T-helper 1 cell (primary cell): Measurements from ENCODE around the gene GBX1.

ENCODE experiments used
- DNase-seq, 5 donors: peaks; one replicate each; pipeline ENCODE4 v3.0.0-alpha.2; 2012 to 2020

The GBX1 gene

DNA sequence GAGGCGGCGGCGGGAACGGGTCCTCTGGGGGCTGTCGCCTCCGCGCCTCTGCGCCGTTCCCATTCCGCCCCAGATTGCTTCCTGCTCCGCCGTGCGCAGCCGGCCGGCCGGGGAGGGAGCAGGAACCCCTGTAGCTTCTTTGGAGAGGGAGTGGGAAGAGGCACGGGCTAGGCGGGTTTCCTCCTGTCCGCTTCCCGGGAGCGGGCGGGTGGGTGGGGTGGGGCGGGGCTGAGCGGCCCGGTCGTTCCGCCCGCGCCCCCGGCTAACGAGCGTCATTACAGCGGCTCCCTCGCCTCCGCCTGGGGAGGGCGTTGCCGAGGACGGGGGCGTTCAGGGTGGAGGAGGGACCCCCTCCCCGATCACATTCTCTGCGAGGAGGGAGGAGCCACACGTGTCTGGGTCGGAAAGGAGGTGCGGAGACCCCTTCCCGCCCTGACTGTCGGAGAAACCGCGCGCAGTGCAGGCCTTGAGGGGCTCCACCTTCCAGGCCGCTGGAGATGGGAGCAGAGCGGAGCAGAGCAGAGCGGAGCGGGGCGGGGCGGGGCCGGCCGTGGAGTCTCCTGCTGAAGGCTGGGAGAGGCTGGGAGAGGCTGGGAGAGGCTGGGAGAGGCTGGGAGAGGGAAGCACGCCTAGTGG lies 41.5 kb downstream of the GBX1 start:
- DNase-seq: no peak

DNA sequence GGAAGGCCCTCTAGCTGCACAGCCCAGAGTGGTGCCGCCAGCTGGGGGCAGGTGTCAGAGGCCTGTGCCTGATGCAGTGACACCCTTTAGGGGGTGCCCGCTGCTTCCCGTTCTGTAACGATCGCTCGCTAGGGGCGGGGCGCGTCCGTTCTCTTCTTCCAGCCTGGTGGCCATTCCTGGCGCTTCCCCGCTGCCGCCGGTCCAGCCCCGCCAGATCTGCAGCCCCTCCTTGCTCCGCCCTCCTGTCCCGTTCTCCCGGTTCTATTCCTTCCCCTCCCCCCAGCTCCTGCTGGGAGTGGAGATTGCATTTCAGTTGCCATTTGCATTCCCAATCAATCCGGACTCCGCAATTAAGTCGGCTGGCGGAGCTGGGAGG lies 42.0 kb downstream of the GBX1 start:
- DNase-seq: no peak

DNA sequence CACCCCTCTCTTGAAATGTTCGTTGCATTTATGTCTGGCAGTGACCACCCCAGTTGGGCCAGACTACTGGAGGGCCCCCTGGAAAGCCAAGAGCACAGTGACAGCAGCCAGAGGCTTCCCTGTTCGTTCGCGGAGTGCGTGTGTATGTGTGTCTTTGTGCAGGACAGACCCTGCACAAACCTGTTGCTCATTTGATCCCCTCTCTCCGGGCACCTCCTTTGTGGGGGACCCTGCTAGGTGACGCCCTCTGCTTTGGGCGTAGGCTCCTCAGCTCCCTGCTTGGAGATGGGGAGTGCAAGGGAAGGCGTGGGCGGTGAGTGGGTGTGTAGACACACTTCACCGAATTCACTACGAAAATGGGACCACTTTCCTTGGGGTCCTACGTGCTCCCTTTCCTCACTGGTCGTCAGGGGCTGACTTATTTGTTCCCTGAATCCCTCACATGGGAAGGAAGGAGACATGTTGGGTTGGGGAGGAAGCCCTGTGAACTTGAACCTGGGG lies 42.5 kb downstream of the GBX1 start:
- no peak for DNase-seq

DNA sequence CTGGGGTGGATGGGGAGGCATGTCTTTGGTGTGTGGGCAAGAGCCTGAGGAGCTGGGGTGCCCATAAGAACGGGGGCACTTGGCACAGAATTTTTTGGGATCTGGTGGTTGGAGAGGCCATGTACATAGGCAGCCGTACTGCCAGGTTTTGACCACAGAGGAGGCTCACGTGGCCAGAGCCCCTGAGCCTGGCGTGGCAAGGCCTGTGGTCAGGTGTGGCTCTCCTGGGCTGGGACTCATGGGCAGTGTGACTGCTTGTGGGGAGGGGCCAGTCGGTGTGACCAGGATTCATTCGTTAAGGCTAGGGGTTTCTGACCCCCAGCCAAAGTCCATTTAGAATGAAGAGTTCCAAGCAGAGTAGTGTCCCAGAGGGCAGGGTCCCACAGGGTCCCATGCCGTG lies 43.0 kb downstream of the GBX1 start:
- no peak for DNase-seq

DNA sequence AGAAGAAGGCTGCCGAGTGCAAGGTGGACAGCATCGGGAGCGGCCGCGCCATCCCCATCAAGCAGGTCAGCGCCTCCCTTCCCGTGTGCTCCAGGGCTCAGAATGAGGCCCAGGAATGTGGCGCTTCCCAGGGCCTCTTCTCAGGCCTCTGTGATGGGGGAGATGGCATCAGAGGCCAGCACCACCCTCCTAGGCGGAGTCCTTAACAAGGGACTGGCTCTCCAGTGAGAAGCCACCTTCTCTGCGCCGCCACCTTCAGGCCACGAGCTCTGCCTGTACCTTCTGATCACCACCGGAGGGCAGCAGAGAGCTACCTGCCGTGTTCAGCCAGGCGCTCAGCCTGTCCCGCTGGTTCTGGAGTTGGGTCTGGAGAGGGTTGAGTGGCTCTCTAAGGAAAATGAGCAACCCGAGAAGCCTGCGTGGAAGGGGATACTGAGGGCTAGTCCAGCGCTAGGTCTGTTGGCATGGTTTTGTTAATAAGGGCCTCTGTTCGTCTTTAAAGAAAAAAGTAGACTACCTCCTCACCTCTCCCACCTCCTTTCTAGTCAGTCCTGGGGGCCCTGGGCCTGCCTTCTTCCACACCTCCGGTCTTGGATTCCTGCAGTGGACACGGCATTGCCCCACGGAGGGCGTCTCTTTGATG lies 43.6 kb downstream of the GBX1 start:
- peak; percentile 64 to 82 (median 74) for DNase-seq

DNA sequence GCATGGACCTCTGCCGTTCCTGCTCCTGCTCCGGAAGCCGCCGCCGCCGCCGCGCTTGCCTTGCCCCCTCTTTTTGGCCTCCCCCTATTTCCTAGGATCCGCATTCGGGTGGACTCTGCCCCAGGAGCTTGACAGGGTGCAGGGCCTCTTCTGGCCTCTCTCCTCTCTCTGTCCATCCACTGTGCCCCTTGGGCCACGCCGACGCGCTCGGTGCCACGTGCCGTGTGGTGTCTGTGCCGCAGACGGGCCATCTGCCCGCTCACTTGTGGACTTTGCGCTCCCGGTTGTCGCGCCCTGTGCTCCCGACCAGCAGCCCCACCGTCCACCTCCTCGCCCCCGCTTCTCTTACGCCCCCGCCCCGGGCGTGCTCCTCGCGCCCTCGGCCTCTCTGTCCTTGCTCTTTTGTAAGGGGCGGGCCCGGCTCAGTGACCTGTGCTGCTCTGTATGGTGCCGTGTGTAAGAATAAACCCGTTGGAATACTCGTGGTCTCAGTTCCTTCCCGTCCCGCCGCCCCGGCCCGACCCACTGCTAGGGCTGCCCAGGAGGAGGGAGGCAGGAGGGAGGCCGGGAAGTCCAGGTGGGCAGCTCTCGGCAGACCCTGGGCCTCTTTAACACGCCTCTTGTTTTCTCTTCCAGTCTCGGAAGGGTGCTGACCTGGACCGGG lies 44.2 kb downstream of the GBX1 start:
- no peak for DNase-seq

DNA sequence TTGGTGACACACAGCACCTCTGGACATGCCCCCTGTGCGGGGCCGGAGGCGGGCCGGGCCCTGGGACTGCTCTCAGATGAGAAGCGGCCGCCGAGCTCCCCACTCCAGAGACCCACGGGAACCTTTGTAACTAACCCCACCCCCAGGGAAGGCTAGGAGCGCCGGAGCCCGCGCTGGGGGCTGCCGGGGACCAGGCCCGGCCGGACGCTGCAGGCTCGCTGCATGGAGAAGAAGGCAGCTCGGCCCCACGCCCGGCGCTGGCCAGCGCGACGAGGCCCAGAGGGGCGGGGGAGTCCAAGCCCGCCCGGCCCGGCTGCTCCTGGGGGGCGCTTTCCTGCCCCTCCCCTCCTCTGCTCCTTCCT lies 44.7 kb downstream of the GBX1 start:
- no peak for DNase-seq

DNA sequence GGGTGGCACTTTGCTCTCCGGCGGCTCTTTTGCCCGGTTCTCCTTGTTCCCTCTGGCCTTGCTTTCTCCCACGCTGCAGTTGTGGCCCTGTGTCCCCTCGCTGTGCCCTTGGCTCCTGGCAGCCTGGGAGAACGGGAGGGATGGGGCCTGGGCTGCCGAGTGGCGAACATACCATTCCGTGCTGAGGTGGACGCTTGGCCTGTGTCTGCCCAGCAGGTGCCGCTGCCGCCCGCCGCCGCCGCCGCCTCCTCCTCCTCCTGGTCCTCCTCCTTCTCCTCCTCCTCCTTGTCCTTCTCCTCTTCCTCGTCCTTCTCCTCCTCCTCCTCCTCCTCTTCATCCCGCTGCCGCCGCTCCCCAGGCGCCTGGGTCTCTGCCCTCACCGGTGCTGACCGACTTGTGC lies 45.2 kb downstream of the GBX1 start:
- no peak for DNase-seq

DNA sequence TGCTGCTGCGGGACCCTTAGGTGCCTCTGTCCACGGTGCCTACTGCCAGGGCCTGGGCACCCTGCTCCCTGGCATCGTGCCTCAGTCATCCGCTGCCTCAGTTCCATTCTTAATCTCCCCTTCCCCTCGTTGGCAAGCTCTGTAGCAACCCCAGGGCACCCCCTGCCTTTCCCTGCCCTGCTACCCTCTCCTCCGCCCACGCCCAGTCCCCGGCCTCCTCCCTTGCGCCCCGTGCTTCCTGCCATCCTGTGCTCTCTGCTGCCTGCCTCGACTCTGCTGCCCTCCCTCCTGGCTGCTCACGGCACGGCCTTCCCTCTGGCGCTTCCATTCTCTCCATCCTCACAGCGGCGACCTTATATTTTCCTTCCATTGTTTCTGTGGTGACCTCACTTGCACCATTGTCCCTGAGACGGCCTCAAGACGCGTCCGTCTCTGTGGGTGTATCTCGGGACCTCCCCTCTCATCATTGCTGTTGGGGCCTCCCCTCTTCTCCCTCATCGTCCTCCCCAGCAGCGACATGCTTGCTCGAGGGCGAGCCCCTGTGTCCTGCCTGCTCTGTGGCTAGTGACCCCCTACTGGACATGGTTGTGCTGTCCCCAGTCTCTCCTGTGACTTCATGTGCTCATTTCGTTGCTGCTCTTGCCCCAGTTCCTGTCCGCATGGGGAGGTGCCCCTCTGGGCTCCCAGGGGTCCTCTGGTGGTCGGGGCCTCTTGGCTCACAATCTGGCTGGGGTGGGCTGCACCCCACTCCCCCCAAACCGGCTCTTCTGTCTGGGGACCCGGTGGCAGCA lies 45.9 kb downstream of the GBX1 start:
- no peak for DNase-seq

DNA sequence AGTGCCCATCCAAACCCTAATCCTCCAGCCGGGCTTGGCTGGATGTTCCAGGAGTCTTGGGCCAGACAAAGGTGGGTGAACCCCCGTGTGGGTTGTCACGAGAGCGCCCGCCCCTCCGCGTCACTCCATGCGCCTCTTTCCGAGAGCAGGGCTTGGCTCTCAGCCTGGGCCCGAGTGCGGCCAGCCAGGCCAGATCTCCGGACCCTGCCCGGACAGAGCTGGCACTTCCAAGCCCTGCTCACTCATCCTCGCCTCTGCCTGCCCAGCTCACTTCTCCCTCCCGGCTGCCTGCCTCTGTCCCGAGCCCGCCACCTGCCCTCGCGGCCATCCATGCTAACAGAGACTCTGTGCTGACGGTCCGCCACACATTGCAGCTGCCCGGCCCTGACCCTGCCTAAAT lies 46.6 kb downstream of the GBX1 start:
- no peak for DNase-seq

DNA sequence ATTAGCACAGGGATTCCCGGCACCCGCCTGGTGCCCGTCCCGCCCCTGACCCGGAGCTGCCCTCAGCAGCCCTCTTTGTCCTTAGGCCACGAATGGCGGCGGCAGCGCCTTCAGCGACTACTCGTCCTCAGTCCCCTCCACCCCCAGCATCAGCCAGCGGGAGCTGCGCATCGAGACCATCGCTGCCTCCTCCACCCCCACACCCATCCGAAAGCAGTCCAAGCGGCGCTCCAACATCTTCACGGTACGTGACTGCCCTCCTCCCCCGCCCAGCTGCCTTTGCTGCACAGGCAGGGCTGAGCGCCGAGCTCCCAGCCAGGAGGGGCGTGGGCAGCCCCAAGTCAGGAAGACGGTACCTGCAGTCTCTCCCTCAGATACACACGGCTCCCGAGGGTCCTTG lies 47.6 kb downstream of the GBX1 start:
- DNase-seq: no peak

DNA sequence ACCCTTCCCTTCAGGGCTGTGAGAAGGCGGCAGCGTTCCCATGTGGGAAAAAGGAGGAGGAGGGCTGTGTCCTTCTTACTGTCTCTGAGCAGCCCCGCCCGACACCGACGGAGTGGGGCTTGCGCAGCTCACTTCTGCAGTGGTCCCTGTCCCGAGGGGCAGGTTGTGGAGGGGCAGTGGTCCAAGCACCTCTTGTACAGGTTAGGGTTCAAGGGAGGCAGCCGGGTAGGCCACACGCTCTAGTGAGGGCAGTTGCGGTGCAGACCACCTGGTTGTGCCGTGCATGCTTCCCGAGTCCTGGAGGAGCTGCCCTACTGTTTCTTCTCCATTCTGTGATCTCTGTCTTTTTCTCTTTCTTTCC lies 48.5 kb downstream of the GBX1 start:
- no peak for DNase-seq

DNA sequence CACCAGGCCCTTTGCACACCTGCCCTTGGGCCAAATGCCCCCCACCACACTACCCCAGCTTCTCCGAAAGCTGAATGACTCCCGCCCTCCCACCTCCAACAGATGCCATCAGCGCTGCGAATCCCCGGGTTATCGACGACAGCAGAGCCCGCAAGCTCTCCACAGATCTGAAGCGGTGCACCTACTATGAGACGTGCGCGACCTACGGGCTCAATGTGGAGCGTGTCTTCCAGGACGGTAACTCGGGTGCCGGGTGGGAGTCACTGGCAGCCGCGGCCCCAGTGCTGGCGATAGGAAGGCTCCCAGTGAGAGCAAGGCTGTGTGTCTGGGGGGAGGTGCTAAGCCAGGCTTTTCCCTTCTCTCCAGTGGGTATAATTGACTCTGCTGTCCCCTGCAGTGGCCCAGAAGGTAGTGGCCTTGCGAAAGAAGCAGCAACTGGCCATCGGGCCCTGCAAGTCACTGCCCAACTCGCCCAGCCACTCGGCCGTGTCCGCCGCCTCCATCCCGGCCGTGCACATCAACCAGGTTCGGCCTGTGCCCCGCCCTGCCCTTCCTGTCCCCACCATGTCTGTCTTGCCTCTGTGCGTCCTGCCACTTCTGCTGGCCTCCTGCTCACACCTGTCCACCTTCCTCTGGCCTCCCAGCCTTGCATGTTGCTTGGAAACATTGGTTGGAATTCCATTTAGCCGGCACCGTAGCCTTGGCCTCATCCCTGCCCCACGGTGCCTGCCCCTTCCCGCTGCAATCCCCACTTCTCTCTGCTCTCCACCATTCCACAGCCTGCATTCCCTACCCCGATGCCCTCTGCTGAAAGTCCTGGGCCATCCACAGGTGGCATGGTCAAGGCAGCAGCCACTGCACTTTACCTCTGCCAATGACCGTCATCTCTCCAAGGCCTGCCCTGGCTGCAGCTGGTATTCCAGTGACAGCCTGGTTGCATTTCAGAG lies 49.1 kb downstream of the GBX1 start:
- DNase-seq: no peak

DNA sequence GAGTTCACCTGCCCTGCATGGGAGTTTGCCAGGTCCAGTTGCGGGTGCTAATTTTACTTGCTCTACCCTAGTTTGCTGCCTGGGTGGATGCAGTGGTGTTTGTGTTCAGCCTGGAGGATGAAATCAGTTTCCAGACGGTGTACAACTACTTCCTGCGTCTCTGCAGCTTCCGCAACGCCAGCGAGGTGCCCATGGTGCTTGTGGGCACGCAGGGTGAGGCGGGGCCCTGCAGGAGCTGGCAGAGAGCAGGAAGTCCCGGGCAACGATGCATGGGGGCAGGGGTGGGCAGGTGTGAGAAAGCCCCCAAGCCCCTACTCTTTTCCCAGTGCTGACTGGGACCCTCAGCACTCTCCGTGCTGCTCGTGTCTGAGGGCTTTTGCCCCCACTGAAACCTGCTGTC lies 49.9 kb downstream of the GBX1 start:
- peak in 3 of 5 donors; percentile 34 to 56 (median 54) for DNase-seq

DNA sequence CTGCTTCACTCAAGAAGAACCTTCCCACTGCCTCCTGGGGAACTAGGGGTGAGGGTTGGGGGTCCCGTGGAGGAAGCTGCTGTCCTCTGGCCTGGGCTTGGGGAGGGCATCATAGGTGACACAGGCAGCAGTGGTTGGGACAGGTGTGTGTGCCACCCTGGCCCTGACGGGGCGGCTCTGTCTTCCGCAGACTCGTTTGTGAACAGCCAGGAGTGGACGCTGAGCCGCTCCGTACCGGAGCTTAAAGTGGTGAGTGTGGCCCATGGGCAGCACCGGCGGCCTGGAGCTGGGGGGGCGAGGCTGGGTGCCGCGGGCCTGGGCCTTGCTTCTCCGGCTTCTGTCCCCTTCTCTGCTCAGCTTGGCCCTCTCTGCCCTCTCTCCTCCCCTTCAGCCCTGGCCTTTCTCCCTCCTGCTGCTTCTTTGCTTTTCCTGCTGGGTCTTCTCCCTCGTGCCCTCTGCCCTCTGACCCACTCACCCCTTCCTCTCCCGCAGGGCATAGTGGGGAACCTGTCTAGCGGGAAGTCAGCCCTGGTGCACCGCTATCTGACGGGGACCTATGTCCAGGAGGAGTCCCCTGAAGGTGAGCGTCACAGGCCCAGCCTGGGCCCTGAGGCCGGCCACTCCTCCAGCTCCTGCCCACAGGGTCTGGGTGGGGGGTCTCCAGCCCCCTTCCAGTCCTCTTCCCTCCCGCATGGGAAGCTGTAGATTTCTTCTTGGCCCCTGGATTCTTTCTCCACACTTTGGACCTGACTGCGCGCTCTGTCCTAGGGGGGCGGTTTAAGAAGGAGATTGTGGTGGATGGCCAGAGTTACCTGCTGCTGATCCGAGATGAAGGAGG lies 50.7 kb downstream of the GBX1 start:
- no peak for DNase-seq

DNA sequence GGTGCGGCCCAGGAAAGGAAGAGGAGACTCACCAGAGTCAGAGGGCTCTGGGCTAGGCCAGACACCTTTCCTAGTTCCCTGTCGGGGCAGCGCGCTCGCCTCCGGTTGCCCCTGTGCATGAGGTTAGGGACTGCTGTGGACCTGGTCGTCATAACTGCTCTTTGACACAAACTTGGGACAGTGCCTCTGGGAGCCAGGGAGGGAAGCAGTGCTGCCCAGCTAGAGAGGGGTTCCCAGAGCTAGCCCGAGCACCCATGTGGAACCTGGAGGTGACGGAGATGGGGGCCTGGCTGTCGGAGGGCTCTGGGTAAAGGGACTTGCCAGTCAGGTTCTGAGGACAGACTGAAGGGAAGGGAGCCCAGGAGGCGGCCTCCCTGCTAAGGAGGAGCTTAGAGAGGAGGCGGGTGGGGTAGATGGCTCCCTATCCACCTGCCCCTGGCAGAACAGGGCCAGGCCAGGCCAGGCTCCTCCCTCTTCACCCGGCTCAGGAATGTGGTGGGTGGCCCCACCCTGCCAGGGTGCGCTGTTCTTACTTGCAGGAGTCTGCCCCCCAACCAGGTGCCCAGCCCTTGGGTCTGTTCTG lies 51.6 kb downstream of the GBX1 start:
- DNase-seq: no peak

DNA sequence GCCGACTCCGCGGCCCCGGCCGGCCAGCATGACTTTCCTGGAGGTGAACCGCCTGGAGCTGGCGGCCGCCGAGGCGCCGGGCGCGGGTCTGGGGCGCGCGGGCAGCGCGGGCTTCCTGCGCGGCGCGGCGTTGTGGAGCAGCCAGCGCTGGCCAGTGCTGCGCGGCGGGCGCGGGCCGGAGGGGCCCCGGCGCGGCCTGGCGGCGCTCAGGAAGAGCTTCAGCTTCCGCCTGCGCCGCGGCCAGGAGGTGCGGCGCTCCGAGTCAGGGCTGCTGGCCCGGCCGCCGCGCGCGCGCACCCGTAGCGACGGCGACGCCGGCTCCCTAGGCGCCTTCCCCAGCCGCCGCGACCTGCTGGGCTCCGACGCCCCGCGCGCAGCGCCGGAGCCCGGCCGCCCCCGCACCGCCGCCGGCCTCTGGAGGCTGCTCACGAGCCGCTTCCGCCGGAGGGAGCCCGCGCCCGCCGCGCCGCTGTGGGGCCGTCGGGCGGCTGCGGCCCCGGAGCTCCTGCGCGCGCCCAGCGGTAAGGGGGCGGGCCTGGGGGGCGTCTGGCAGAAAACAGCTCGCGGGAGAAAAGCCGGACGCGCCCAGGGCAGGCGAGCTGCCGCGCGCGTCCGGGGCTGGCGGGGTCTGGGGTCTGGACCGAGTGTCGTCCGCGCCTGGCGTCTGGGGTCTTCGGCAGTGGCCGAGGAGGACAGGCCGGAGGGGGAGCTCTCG lies 52.2 kb downstream of the GBX1 start:
- DNase-seq: peak in 1 of 5 donors; percentile 26

DNA sequence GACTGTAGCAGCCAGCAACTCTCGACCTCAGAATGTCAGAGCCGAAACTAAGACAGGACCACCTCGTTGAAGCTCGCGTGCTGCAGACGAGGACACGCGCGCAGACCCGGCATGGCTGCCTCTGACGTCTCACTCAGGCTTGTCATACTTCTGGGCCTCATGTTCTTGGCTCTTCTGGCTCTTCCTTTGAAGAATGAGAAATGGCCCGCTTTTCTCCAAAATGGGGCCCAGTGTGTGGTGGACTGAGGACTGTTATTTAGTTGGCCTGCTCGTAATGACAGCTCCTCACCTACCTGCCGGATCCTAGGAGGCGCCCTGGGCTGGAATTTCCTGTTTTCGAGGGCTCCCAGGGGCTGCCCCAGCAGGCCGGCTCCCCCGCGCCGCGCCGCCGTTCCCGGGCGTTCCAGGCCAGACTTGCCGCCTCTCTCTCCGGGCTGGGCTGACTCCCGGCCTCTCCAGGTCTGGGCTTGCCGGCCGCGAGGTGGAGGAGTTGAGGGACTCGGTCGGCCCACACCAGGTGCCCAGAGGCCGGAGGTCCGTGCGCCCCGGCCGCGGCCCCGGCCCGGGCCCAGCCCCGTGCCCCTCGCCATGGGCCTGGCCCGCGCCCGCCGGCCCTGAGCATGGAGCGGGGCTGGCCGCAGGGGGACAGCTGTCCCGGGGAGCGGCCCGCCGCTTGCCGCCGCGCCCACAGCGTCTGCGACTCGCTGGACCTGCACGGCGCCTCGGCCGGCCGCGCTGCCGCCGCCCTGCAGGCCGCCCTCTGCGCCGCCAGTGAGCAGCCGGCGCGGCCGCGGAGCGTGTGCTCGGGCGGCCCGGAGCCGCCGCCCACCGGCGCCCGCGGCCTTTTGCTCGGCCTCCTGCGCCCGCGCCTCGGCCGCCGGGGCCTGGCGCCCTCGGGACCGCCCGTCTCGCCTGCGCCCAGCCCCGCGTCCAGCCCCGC lies 53.1 kb downstream of the GBX1 start:
- no peak for DNase-seq
